Stimulated activated CD4-positive, alpha-beta T cell treated with anti-CD3 and anti-CD28 coated beads, Interleukin-12 subunit alpha, Interleukin-12 subunit beta, amount 100 ng/mL, for 24 hours (primary cell): ENCODE results near the gene GRB14.
"Not testable (repeated sequence)": the region's sequence is repeated elsewhere in the genome, so short reads cannot be mapped to it uniquely, and the experiment has no call there.

Source experiments
- DNase-seq, 2 experiments: peaks; one replicate each; pipeline ENCODE4 v3.0.0-alpha.2; 2020; ENCODE audit warnings: low read depth in 2 of 2

GRB14 gene

GRCh38 chr2:164558450-164558849 lies 62.8 kb downstream of the GRB14 start:
- DNase-seq, result no peak

- DNase-seq, result no peak
Observed at GRCh38 chr2:164554487-164554886, 66.8 kb downstream of the GRB14 start.

- DNase-seq, result no peak
Observed at GRCh38 chr2:164551519-164551918, 69.8 kb downstream of the GRB14 start.

GRCh38 chr2:164549705-164550104 lies 71.6 kb downstream of the GRB14 start:
- DNase-seq, result not testable (repeated sequence)

GRCh38 chr2:164545484-164545883 lies 75.8 kb downstream of the GRB14 start:
- no peak for DNase-seq

GRCh38 chr2:164542581-164543021 lies 78.7 kb downstream of the GRB14 start:
- no peak for DNase-seq

- no peak for DNase-seq
Observed at GRCh38 chr2:164538240-164538866, 82.9 kb downstream of the GRB14 start.

GRCh38 chr2:164535280-164536025 lies 85.8 kb downstream of the GRB14 start:
- DNase-seq, result no peak

GRCh38 chr2:164530464-164530863 lies 90.8 kb downstream of the GRB14 start:
- DNase-seq, result no peak

GRCh38 chr2:164523726-164524125 lies 97.6 kb downstream of the GRB14 start:
- no peak for DNase-seq

- DNase-seq, result no peak
Observed at GRCh38 chr2:164523009-164523408, 98.3 kb downstream of the GRB14 start.

- DNase-seq, result no peak
Observed at GRCh38 chr2:164522561-164522981, 98.7 kb downstream of the GRB14 start.

GRCh38 chr2:164515734-164516133 lies 105.5 kb downstream of the GRB14 start:
- no peak for DNase-seq

GRCh38 chr2:164515030-164515429 lies 106.3 kb downstream of the GRB14 start:
- DNase-seq, result no peak

GRCh38 chr2:164514491-164514890 lies 106.8 kb downstream of the GRB14 start:
- no peak for DNase-seq

GRCh38 chr2:164512871-164513270 lies 108.4 kb downstream of the GRB14 start:
- no peak for DNase-seq

- no peak for DNase-seq
Observed at GRCh38 chr2:164511738-164512137, 109.5 kb downstream of the GRB14 start.

GRCh38 chr2:164510895-164511294 lies 110.4 kb downstream of the GRB14 start:
- DNase-seq, result no peak

- no peak for DNase-seq
Observed at GRCh38 chr2:164509137-164509877, 112.0 kb downstream of the GRB14 start.

- no peak for DNase-seq
Observed at GRCh38 chr2:164504253-164504652, 117.0 kb downstream of the GRB14 start.

- no peak for DNase-seq
Observed at GRCh38 chr2:164498836-164499235, 122.4 kb downstream of the GRB14 start.

GRCh38 chr2:164496881-164497280 lies 124.4 kb downstream of the GRB14 start:
- no peak for DNase-seq

- no peak for DNase-seq
Observed at GRCh38 chr2:164496421-164496820, 124.9 kb downstream of the GRB14 start.
